Right lobe of liver (tissue), 6 donors: ENCODE results near the gene GAGE12G. TPM values are rescaled to one million over a fixed set of nuclear protein-coding genes. Genes with fewer than 3 reads are reported as not detected.
"Not testable (repeated sequence)": the region's sequence is repeated elsewhere in the genome, so short reads cannot be mapped to it uniquely, and the experiment has no call there.

ENCODE experiments used
- ATAC-seq, 4 donors: fragments of 200-7000 bp; cut with Tn5 transposase; one replicate each; pipeline ENCODE4 v1.9.1; 2020; ENCODE audit warnings: mild to moderate bottlenecking in 4 of 4, moderate library complexity in 4 of 4
- DNase-seq, 3 donors: peaks; one replicate each; pipeline ENCODE4 v3.0.0-alpha.2; 2020
- H3K27ac ChIP-seq, 3 donors: fragments of 200-600 bp; one replicate each; pipeline ENCODE4 v1.8.0; 2022
- H3K27me3 ChIP-seq, 2 donors: fragments of 200-600 bp; one replicate each; pipeline ENCODE4 v1.8.0; 2022
- H3K36me3 ChIP-seq, 4 donors: fragments of 200-600 bp; sonication (generic) in 1 of 4; one replicate each; pipeline versions ENCODE4 v1.5.1 to v1.8.0; 2017 to 2022; ENCODE audit warnings: control low read depth in 1 of 4
- H3K4me1 ChIP-seq, 4 donors: fragments of 200-600 bp; sonication (generic) in 1 of 4; one replicate each; pipeline versions ENCODE4 v1.5.1 to v1.8.0; 2017 to 2022; ENCODE audit warnings: control low read depth in 1 of 4
- H3K4me3 ChIP-seq, 3 donors: fragments of 200-600 bp; one replicate each; pipeline ENCODE4 v1.8.0; 2022
- H3K9me3 ChIP-seq, 4 donors: fragments of 200-600 bp; sonication (generic) in 1 of 4; one replicate each; pipeline versions ENCODE4 v1.5.1 to v1.8.0; 2017 to 2022; ENCODE audit warnings: control low read depth in 1 of 4
- POLR2A ChIP-seq: fragments of 450-650 bp; IDR thresholded peaks from one replicate; pipeline ENCODE4 v1.6.1; 2017; ENCODE audit warnings: antibody characterized with exemption, mild to moderate bottlenecking
- WGBS: methylation state at CpG from one replicate; pipeline ENCODE4 v1.1.6; 2018; ENCODE audit warnings: low coverage, low lambda C conversion rate; ENCODE audit not compliant: insufficient coverage; ENCODE audit errors: missing lambda C conversion rate; 5-methylcytosine and 5-hydroxymethylcytosine counted together
- intact Hi-C, 2 donors: fragments of 100-400 bp; cut with DNase I; formaldehyde crosslinking; loops; one replicate each; pipeline versions ENCODE4 v1.11.2 to v1.14.1; 2022
- small RNA-seq, 2 experiments: library from RNA; depleted of rRNA; stranded (forward); fragments of <200 nt; gene quantifications; one replicate each; pipeline ENCODE3, GENCODE V24; 2016
- total RNA-seq, 6 experiments: library from RNA; depleted of rRNA in 2 of 6; stranded (reverse); fragments of >200 nt in 2 of 6; fragmentation: NEBNext Ultra II Directional in 3 of 6; extraction: Animal tissue kit (Norgen Biotek cat#: 25700) in 3 of 6; gene quantifications; one replicate each; pipeline versions ENCODE4 v1.1.0 to v1.2.4, GENCODE V29; 2016 to 2023
- TF ChIP-seq, protein P1 (sequence below), 4 donors: fragments of 200-600 bp in 3 of 4; fragments of 450-650 bp in 1 of 4; IDR thresholded peaks; one replicate each; pipeline versions ENCODE4 v1.5.1 to v1.8.0; 2016 to 2022; ENCODE audit warnings: antibody characterized with exemption in 4 of 4, mild to moderate bottlenecking in 2 of 4
- donor health status: DM: no; HTN: yes; CAD: no.
- donor health status: DM: no; HTN: no; CAD: no.
- donor health status: DM: no; HTN: no; CAD: no.
- donor health status: DM: no; HTN: yes; CAD: no.
- donor health status: DM: no; HTN: yes; CAD: no.

Gene GAGE12G
- total RNA-seq, 6 experiments from 2014 or later = not detected

DNA sequence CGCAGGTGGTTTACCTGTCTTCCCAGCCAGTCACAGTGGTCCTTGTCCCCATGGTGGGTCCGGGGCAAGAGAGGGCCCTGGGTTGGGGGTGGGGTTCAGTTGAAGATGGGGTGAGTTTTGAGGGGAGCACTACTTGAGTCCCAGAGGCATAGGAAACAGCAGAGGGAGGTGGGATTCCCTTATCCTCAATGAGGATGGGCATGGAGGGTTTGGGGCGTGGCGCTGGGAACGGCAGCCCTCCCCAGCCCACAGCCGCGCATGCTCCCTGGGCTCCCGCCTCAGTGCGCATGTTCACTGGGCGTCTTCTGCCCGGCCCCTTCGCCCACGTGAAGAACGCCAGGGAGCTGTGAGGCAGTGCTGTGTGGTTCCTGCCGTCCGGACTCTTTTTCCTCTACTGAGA, 28.5 kb downstream of the GAGE12G start, which contains the start of gene GAGE1:
Gene GAGE1, plus strand, starts transcription at position 301 of the 400 bp plus-strand sequence. CDS start 1,155 bp downstream, outside the sequence.
- H3K9me3 ChIP-seq, H3K4me1 ChIP-seq, H3K36me3 ChIP-seq, intact Hi-C loops, DNase-seq, ATAC-seq, H3K27ac ChIP-seq, H3K27me3 ChIP-seq, H3K4me3 ChIP-seq: not testable (repeated sequence)
- WGBS = no CpG with 5 or more reads among the region's 16 CpGs

DNA sequence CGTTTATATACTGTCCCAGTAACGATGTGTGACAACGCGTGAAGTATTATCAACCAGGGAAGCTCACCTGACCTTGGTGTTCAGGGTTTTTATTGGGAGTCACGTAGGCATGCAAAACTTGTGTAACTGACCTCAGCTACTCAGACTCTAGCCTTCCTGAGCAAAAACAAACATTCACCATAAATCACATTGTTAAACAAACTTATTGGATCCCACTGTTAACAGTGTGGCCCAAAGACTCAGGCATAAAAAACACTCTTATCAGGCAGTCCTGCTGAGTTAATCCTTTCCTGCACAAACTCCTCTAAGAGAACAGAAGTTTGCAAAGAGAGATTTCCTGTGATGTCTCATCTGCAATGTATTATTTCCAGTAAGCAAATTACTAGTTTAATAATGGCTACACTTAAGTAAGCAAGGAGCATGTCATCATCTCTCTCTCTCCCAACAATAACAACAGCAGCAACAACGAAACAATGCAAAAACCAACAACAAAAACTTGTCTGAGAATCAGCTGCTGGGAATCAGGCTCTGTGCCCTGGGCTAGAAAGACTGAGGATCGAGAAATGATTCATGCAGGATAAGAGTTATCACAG, 40.6 kb downstream of the GAGE12G start:
- intact Hi-C loops = no loop called here
- ATAC-seq (peak in 2 of 4 donors; percentile 46 to 53), DNase-seq (no peak)
- Histone ChIP-seq H3K4me3 (no peak overlapping the region), H3K27me3 (peaks cover 0 to 7% of the 10 kb centered on the region in 2 donors), H3K27ac (no peak overlapping the region), H3K9me3 (no peaks in the 10 kb centered on the region), H3K36me3 (no peaks in the 10 kb centered on the region), H3K4me1 (no peaks in the 10 kb centered on the region)
- no peak for TF ChIP-seq POLR2A
- TF ChIP-seq, protein P1, sequence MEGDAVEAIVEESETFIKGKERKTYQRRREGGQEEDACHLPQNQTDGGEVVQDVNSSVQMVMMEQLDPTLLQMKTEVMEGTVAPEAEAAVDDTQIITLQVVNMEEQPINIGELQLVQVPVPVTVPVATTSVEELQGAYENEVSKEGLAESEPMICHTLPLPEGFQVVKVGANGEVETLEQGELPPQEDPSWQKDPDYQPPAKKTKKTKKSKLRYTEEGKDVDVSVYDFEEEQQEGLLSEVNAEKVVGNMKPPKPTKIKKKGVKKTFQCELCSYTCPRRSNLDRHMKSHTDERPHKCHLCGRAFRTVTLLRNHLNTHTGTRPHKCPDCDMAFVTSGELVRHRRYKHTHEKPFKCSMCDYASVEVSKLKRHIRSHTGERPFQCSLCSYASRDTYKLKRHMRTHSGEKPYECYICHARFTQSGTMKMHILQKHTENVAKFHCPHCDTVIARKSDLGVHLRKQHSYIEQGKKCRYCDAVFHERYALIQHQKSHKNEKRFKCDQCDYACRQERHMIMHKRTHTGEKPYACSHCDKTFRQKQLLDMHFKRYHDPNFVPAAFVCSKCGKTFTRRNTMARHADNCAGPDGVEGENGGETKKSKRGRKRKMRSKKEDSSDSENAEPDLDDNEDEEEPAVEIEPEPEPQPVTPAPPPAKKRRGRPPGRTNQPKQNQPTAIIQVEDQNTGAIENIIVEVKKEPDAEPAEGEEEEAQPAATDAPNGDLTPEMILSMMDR (IDR thresholded peaks at IDR 0.05) = no peak
- 29% methylated on average over 7 of the region's 7 CpGs for WGBS

DNA sequence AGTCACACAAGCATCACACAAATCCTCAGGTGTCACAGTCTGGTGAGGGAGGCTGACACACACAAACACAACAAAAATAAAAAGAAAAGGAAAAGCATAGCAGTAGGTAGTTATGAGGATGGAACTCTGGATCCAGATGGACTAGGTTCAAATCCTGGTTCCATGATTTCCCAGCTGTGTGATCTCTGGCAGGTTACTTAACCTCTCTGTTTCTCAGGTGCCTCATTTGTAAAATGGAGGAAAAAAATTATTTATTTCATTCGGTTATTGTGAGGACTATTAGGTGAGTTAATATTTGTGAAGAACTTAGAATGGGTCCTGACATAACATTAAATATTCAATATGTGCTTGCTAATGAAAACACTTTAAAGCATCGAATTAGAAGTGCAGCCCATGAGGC, 48.4 kb downstream of the GAGE12G start:
- H3K4me1 ChIP-seq = no peaks in the 10 kb centered on the region
- no peaks in the 10 kb centered on the region for H3K9me3 ChIP-seq
- TF ChIP-seq POLR2A = no peak
- TF ChIP-seq, protein P1 (IDR thresholded peaks at IDR 0.05) = no peak
- no peak overlapping the region for H3K27ac ChIP-seq
- DNase-seq (no peak), ATAC-seq (no peak)
- no peaks in the 10 kb centered on the region for H3K27me3 ChIP-seq
- 56% methylated on average over 2 of the region's 2 CpGs for WGBS
- no peaks in the 10 kb centered on the region for H3K36me3 ChIP-seq
- no peak overlapping the region for H3K4me3 ChIP-seq
- intact Hi-C loops = no loop called here

Small RNAs within 50 kb of the gene (small RNA-seq; reads per million reads assigned to genes)
- gene GAGE12B = 0 reads per million in 2 experiments

Other genes starting within 250 kb of the GAGE12G start
- gene GAGE12J, start 248.4 kb upstream of the GAGE12G start, total RNA-seq = not detected
- not detected for gene GAGE13, start 238.8 kb upstream of the GAGE12G start, total RNA-seq
- not detected for gene GAGE12C, start 38.2 kb upstream of the GAGE12G start, total RNA-seq
- gene GAGE12D, start 28.7 kb upstream of the GAGE12G start, total RNA-seq = not detected
- not detected for gene GAGE12E, start 19.1 kb upstream of the GAGE12G start, total RNA-seq
- not detected for gene GAGE12F, start 9.6 kb upstream of the GAGE12G start, total RNA-seq
- gene GAGE12H, start 9.5 kb downstream of the GAGE12G start, total RNA-seq = not detected
- not detected for gene GAGE2A, start 19.1 kb downstream of the GAGE12G start, total RNA-seq
- gene GAGE1, start 28.6 kb downstream of the GAGE12G start, total RNA-seq = not detected
- gene PAGE1, start 125.6 kb downstream of the GAGE12G start, total RNA-seq = not detected